Measurements from ENCODE around the gene DTX4. TPM values are rescaled to one million over a fixed set of nuclear protein-coding genes. Genes with fewer than 3 reads are reported as not detected.
A peak's percentile ranks its signal among the peaks of the same experiment; 100 is the strongest.

Gene DTX4
- total and polyA plus RNA-seq, 3 donors from 2014 or later = 4.5 to 10.2 (median 6.1) TPM

DNA sequence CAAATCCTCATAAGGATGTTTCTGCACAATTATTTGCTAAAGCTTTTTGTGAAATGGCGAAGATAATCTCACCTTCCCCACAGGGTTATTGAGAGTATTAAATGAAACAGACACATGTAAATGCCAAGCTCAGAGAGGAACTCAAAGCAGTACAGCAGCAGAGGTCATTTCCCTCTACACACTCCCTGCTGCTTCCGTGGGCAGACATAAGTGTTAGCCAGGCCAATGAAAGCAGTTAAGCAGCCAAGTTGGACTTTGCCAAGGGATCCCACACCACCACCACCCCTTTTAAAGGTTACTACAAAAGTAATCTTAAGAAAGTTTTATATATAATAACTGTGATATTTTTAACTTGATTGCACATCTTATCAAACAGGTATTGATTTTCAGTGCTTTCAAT lies 33.3 kb upstream of the DTX4 start:
- TF ChIP-seq, protein P1, sequence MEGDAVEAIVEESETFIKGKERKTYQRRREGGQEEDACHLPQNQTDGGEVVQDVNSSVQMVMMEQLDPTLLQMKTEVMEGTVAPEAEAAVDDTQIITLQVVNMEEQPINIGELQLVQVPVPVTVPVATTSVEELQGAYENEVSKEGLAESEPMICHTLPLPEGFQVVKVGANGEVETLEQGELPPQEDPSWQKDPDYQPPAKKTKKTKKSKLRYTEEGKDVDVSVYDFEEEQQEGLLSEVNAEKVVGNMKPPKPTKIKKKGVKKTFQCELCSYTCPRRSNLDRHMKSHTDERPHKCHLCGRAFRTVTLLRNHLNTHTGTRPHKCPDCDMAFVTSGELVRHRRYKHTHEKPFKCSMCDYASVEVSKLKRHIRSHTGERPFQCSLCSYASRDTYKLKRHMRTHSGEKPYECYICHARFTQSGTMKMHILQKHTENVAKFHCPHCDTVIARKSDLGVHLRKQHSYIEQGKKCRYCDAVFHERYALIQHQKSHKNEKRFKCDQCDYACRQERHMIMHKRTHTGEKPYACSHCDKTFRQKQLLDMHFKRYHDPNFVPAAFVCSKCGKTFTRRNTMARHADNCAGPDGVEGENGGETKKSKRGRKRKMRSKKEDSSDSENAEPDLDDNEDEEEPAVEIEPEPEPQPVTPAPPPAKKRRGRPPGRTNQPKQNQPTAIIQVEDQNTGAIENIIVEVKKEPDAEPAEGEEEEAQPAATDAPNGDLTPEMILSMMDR (IDR thresholded peaks at IDR 0.05) = no peak
- no peak for TF ChIP-seq POLR2A (IDR thresholded peaks at IDR 0.05)
- Histone ChIP-seq H3K4me1 (no peaks in the 10 kb centered on the region), H3K27me3 (no peaks in the 10 kb centered on the region), H3K36me3 (ENCODE audit: low read depth, missing control alignments) (no peaks in the 10 kb centered on the region), H3K4me3 (no peak overlapping the region), H3K27ac (no peak overlapping the region), H3K9me3 (no peaks in the 10 kb centered on the region)
- no peak for DNase-seq
- intact Hi-C loops (cut with DNase I; ENCODE audit: low total_unique reads) = no loop called here
- 65 to 66% methylated on average over 2 of the region's 2 CpGs for WGBS, 2 donors

DNA sequence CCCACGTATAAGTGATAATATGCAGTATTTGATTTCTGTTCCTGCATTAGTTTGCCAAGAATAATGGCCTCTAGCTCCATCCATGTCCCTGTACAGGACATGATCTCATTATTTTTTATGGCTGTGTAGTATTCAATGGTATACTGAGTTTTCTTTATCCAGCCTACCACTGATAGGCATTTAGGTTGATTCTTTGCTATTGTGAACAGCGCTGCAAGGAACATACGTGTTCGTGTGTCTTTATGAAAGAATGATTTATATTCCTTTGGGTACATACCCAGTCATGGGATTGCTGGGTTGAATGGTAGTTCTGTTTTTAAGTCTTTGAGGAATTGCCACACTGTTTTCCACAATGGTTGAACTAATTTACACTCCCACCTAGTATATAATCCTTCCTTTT lies 30.7 kb upstream of the DTX4 start:
- no peak overlapping the region for H3K4me3 ChIP-seq
- no peaks in the 10 kb centered on the region for H3K36me3 ChIP-seq (ENCODE audit: low read depth, missing control alignments)
- peak overlapping the region in 1 of 2 donors; percentile 93 for H3K27ac ChIP-seq
- H3K9me3 ChIP-seq = no peaks in the 10 kb centered on the region
- DNase-seq = no peak
- intact Hi-C loops (cut with DNase I; ENCODE audit: low total_unique reads) = no loop called here
- WGBS, 2 donors = 86 to 89% methylated on average over 4 of the region's 4 CpGs
- H3K27me3 ChIP-seq = no peaks in the 10 kb centered on the region
- TF ChIP-seq, protein P1 (IDR thresholded peaks at IDR 0.05) = no peak
- no peak for TF ChIP-seq POLR2A (IDR thresholded peaks at IDR 0.05)
- peaks cover 4% of the 10 kb centered on the region for H3K4me1 ChIP-seq

DNA sequence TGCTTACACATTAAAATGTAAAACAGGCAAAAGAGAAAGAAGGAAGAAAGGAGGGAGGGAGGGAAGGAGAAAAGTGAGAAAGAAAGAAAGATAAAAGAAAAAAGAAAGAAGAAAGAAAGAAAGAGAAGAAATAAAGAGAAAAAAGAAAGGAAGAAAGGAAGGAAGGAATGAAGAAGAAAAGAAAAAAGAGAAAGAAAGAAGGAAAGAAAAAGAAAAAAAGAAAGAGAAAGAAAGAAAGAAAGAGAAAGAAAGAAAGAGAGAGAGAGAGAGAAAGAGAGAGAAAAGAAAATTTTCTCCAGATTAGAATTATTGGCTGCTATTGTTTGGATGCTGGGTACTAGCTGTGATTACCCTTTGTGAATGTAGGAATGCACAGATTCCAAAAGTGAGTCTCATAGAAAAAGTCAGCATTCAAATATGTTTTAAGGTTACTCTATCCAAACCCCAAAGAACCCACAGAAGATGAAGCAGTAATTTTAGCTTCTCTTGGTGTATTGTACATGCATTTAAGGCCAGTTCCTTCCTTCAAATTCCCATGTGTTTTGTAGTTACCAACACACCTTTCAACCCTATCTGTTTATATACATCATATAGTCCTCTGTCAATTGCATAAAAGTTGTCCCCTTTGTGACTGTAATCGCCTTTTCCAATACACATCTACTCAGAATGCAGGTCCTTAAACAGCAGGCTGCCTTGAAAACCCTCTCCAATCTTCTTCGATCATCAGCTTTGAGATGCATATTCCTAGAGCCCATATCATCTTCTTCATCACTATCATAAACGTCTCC lies 30.1 kb upstream of the DTX4 start:
- no peak for DNase-seq
- 0 to 2% methylated on average over 3 of the region's 3 CpGs for WGBS, 2 donors

DNA sequence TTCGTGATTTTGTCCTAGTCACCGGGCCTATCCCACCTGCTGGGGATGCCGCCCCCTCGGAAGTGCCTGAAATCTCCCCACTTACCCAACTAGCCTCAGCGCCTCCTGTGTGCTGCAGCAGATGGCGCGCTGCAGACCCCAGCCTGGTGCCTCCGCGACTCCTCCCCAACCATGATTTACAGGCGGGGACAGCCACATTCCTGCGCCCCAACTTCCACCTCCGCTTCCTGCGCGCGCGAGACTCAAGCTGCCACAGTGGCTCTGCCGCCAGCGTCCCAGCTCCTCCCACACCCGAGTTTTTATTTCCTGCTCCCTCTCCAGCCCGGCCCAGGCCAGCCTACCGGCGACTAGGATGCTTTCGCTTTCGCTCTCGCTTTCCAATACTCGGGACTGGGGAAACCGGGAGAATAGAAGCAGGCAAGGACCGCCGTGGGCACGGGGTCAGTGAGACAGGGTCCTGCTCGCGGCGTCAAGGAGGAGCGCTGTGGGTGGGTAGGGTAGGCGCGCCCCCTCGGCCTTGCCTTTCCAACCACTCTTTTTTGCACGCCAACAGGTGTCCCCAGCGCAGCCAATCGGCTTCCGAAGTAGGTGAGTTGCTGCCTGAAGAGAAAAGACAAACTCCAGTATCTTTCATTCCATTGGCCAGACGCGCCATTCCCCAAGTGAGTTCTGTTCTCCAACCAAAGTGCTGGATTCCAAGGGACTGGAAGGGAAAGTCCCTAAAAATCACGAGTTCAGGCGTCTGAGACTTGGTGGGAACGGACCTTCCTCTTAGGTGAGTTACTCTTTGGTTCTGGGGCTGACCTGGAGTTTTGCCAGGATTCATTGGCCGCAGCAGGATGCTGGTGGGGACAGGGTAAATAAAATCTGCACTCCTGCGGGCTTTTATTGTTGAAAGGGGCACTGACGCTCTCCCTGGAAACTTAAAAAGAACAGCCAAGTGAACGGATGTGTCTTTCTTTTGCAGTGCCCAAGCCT lies 29.1 kb upstream of the DTX4 start, which contains the start of gene FAM111A:
TSS of gene FAM111A (plus strand) at position 327 of the 978 bp plus-strand sequence. CDS start 6,017 bp downstream, outside the sequence.
- Histone ChIP-seq H3K27me3 (no peaks in the 10 kb centered on the region), H3K4me1 (peaks cover 4% of the 10 kb centered on the region), H3K9me3 (no peaks in the 10 kb centered on the region), H3K36me3 (ENCODE audit: low read depth, missing control alignments) (no peaks in the 10 kb centered on the region), H3K27ac (peak within 1 kb of the TSS; percentile 93 to 96), H3K4me3 (peak within 1 kb of the TSS; percentile 79 to 82)
- peak; percentile 90 for DNase-seq
- TF ChIP-seq, protein P1 (IDR thresholded peaks at IDR 0.05) = no peak
- no peak for TF ChIP-seq POLR2A (IDR thresholded peaks at IDR 0.05)
- 0% methylated on average over 36 to 50 of the region's 50 CpGs for WGBS, 2 donors
- intact Hi-C loops (cut with DNase I; ENCODE audit: low total_unique reads) = no loop called here

More for the DNA sequence above, 30.1 kb upstream of the DTX4 start:
- H3K27me3 ChIP-seq = no peaks in the 10 kb centered on the region
- H3K4me1 ChIP-seq = peaks cover 4% of the 10 kb centered on the region
- no peak for TF ChIP-seq POLR2A (IDR thresholded peaks at IDR 0.05)
- TF ChIP-seq, protein P1 (IDR thresholded peaks at IDR 0.05) = no peak
- peak overlapping the region; percentile 79 to 82 for H3K4me3 ChIP-seq
- H3K36me3 ChIP-seq (ENCODE audit: low read depth, missing control alignments) = no peaks in the 10 kb centered on the region
- no peaks in the 10 kb centered on the region for H3K9me3 ChIP-seq
- intact Hi-C loops (cut with DNase I; ENCODE audit: low total_unique reads) = no loop called here
- H3K27ac ChIP-seq = peak overlapping the region; percentile 93 to 96

Measured in testis (tissue), 3 donors.